GM19193 (cell line): ENCODE results near the gene UQCC2.

Experiments
- POLR2A ChIP-seq: IDR thresholded peaks from 4 replicates; pipeline ENCODE4 v1.6.1; 2011; ENCODE audit not compliant: insufficient read depth, insufficient read length; ENCODE audit errors: extremely low read depth

UQCC2 gene

DNA sequence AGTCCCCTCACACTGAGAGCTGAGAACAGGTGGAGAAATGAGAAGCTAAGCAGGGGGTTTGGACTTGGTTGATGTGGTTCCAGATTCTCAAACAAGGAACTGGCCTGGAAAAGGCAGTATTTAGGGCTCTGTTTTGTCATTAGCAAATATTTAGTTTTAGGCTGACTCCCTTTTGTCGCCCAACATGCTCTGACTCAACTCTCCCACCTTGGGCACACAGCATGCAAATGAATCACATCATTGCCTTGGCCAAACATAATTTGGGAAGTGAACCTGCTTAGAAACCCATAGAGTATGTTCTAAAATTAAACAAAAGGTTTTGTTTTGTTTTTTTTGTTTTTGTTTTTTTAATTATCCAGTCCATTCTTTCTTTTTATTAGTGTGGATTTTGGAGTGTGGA, 9.5 kb upstream of the UQCC2 start:
- no peak for TF ChIP-seq POLR2A

DNA sequence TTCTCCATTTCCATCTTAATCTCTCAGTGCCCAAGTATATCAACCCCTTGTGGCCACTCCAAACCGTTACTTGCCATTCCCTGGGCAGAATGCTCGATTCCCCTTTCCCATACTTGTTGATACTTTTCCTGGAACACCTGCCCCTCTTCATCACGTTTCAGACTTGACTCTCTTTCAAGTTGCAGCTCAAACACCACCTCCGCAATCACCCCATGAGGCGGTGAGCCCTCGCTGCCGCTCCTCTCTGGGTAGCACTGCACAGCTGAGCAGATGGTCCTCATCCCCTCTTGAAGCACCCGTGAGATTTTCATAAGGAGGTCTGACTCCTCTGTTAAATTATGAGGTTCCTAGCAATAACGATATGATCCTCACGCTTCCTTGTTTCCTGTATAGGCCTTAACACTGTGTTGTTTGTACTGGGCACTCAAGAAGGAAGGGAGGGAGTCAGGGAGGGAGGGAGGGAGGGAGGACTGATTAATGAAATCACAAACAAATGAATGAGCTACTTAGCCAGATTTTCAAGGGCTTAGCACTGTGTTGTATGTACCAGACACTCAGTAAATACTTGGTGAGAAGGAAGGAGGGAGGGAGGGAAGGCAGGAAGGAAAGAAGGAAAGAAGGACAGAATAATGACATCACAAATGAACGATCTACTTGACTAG, 8.0 kb upstream of the UQCC2 start:
- TF ChIP-seq POLR2A, result no peak

DNA sequence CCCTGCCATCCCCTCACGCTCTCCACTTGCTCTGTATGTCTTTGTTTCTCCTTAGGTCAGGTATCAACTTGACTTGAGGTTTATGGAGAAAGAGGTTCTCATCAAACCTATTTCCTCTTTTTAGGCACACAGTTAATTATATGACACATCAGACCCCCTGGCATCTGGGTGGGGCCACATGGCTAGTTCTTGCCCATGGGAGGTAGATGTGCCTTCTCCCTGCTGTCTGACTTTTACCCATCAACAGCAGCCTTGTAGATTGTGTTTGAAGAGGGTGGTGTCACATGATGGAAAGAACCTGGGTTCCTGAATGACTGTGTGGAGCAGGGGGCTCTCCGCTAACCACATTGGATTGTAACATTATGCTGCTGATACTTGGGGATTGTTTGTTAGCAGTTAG, 7.2 kb upstream of the UQCC2 start:
- no peak for TF ChIP-seq POLR2A

DNA sequence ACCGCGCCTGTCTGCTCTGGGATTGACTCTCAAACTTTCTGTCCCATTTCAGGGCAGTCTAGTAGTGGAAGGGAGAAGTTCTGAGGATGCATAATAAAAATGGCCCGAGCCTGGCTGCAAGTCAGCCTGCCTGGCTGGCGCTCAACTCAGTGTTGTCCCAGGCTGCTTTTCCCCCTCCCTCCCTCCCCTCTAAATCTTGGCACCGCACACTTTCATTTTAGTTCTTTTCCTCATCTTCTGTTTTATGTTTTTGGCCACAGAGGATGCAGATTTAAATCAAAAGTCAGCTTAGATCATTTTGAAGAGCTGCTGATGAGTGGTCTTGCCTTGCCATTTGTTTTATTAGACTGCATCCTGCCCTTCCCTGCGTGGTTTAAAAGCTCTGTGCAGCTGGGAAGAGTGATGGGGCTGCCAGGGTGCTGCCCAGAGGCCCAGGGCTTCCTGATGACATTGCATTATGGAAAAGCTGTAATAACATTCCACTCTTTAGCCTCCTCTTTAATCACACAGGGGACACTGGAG, 6.5 kb upstream of the UQCC2 start:
- no peak for TF ChIP-seq POLR2A

DNA sequence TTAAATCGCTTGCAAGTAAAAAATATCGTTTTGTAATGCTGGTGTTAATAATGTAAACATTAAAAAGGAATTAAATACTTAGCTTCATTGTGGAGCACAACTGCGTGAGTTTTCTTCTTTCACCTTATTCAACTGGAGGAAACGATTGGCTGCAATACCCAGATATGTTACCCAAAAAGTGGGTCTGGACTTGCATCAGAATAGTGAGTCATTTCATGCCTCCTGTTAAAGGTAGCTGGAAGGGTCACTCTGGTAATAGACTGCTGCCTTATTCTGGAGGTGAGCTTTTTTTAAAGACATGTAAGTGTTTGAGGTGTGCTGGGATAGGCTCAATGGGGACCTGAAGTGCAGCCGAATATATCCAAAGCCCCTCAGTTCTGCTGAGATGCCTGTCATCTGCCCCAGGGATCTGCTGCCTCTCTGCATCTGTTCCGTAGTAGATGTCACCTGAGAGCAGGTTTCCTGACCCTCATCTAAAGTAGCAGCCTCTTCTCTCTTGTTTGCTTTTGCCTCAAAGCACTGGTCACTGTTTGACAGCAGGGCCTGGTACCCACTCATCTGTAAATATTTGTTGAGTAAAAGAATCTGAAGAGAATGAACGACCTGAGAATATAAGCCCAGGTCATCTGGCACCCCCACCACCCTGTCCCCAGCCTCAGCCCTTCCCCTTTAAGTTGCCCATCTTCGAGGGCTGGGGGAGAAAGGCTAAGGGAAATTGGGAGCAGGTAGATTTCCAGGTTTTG, 5.6 kb upstream of the UQCC2 start:
- no peak for TF ChIP-seq POLR2A

DNA sequence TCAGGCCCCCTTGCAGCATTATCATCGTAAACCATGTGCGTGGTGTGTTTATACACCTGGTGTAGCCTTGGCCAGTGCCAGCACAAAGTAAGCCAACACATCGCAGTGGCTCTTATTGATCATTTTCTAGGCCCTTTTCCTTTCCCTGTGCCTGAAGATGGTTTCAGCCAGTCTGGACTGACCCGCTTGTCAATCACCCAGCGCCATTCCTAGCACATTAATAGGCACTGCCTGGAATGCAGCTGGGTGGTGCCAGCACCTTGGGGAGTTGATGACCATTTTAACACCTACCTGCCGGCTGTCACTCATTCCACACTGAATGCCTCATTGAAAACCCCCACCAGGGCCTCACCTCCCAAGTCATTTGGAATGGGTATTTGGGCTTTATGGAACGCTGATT, 4.9 kb upstream of the UQCC2 start:
- TF ChIP-seq POLR2A, result no peak

DNA sequence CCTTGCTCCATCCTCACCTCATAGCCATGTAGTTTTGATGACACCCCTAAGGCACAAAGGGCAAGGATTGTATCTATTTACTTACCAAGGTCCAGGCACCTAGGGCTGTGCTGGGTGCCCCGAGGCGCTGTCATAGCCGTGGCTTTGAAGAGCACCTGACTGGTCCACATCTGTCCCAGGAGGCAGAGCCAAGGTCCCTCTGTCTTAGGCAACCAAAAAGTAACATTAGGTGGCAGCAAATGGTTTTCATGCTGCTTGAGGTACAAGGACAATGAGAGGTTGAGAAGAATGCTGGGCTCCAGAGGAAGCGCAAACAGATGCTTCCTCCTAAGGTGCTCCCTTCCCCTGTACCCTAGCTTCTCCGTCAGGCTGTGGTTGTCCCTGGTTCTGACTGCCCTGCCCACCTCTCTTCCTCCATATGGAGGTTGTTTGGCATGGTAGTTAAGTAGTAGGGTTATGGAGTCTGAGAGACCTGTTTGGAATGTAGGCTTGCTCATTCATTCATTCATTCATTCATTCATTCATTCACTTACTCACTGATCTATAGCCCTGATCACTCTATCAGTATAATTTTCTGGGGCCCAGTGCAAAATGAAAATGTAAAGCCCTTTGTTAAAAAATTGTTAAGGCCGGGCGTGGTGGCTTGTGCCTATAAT, 3.0 kb upstream of the UQCC2 start:
- no peak for TF ChIP-seq POLR2A

DNA sequence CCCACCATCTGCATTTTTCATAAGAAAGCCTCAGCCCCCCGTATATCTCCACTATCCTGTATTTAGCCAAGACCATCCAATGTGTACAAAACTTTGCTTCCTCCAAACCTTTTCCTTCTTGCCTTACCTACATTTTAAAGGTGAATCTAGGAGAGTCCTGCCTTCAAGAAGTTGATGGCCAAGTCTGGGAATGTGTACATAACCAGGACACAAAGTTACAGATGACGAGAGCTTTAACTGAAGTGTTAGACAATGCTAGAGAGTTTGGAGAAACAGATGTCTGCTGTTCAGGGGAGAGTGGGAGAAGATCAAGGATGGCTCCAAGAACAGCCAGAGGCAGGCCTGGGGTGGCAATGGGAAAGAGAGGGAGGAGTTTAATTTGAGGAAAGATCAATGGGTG, 2.3 kb upstream of the UQCC2 start:
- no peak for TF ChIP-seq POLR2A

DNA sequence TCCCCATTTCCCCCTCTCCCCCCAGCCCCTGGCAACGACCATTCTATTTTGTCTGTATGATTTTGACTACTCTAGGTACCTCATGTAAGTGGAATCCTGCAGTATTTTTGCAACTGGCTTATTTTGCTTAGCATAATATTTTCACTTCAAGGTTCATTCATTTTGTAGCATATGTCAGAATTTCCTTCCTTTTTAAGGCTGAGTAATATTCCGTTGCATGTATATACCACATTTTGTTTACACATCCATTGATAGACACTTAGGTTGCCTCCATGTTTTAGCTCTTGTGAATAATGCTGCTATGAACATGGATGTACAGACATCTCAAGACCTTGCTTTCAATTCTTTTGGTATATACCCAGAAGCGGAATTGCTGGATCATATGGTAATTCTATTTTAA, 1.4 kb upstream of the UQCC2 start:
- no peak for TF ChIP-seq POLR2A

DNA sequence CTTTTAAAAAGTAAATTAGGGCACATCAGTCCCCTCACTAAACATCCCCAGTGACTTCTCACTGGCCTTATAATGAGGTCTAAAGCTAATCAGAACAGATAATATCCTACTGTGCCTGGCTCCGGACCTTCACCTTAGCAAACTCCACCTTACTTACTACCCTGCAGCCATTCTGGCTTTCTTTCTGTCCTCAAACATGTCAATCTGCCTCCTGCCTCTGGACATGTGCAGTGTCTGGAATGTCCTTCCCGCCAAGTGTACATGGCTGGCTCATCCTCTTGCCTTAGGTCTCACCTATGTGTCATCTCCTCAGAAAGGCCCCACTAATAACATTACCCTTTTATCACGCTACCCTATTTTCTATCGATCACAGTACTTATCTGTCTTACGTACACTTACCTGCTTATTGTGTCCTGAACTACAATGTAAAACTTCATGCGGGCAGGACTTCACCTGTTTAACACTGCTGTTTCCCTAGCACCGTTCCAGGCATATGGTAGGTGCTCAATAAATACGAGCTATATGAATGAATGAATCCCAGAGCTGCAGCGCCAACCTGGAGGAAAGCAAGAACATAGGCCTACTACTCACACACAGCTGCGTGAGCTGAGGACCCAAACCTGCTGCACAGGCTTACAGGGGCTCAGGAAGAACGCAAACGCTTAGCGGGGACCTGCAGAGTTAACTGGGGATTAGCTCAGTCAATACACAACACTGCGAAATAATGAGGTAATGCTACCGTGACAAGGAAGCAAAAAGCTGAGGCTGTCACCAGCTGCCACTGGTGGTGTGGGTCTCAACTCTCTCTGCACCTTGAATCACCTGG, 991 bp downstream of the UQCC2 start:
- TF ChIP-seq POLR2A, result no peak

DNA sequence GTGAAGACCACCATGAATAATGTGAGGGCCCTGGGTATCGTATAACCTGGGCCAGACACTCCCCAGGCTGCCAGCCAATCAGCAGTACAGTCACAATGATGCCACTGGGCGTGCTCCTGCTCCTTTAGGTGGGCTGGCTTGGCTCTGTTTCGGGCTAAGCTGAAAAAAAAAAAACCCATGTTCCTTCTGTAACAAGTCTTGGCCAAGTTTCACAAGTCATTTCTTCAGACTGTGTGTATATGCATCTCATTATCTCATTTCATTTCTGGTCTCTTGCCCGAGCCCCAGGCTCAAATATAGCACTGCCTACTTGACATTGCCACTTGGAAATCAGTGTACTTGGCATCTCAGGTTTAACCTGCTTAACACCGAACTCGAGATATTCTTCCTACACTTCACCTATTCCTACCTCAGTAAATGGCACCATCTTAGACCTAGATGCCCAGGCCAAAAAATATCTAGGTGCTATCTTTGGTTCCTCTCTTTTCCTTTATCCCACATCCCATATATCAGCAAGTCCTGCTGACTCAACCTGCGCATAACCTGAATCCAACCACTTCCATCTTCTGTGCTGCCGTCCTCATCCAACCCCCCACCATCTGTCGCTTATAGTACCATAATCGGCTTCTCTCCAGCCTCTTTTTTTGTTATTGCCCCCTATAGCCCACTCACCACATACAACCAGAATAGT, 1.8 kb downstream of the UQCC2 start:
- TF ChIP-seq POLR2A, result no peak

DNA sequence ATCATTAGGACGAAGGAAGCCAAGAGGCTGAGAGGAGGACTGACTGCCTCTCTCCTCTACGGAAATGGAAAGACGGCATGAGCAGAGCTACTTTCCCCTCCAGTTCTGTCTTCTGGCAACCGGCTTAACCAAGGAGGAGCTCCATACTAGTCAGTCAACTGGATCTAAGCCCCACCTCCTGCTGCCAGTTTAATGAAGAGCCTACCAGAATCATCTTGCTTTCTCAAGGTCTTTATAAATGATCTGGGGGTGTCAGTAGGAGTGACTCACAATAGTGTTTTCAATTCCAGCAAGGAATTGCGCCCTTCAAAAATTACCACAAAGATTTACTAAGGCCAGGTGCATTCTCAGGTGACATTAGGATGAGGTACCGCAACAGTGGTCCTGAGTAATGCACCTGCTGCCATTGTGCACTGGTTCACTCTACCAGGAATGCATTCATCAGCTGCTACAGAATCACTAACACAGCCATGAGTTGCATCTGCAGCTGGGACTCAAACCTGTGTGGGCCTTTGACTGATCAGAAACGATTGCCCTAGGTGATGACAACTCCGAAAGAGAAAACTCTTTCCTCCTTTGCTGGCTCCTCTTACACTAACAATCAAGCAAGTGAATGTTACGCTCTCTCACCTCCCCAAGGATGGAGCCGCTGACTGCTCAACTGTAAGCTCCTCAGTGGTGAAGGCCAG, 2.8 kb downstream of the UQCC2 start:
- no peak for TF ChIP-seq POLR2A

DNA sequence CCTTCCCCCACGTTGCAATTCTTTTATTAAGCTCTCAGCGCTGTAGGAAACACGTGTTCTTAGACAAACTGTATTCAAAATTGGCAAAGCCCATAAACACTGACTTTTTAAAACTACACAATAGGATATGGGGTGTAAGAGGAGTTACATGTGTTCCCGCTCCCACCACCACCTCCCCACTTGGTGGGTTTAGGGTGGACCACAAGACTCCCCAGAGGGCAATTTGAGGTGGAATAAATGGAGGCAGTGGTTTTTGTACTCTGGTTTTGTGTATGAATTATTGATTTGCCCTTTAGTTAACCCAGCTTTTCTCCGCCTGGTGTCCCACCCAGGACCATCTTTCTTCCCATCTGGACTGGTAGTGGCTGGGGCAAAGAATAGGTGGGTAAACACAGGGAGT, 3.7 kb downstream of the UQCC2 start:
- TF ChIP-seq POLR2A, result no peak
